GM18520 (cell line): ENCODE data around the gene ZNF878.

Experiments
- ATAC-seq: cut with Tn5 transposase; IDR thresholded peaks from one replicate; pipeline ENCODE4 v1.9.1; 2021; ENCODE audit not compliant: unreplicated experiment

Gene ZNF878

DNA sequence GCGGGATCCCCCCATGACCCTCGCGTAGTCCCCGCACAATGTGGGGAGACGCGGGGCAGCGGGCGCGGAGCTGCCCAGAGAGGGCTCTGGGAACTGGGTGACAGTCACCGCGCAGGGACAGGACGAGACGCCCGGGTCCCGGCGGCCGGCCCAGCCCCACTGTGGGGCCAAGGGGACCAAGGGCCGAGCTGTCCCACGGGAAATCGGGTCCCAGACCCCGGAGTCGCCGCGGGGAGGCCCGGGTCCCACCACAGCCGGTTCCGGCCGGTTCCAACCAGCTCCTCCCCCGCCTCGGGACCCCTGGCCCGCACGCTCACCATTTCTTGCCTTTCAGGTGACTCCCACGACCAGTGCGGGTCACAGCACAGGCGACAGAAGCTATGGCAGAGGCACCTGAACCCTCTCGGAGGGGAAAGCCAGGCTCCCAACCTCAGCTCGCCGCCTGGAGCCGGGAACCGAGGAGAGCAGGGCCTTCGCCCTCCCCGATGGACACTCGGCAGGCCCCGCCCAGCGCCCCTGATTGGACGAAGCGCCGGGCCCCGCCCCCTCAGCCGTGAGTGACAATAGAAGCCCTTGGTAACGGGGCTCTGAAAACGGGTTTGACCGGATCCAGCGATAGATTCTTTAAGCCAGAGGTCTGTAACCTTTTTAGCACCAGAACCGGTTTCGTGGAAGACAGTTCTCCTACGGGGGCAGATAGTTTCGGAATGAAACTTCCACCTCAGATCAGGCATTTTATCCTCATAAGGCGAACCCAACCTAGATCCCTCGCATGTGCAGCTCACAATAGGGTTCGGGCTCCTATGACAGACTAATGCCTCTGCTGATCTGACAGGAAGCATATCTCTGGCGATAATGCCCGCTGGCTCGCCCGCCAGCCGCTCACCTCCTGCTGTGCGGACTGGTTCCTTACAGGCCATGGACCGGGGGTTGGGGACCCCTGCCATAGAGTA, 17.3 kb downstream of the ZNF878 start, which contains the start of gene ZNF433:
Gene ZNF433 (minus strand): TSS at position 460 of the 953 bp plus-strand sequence. CDS start 140 bp downstream, at position 320.
- ATAC-seq, result no peak

DNA sequence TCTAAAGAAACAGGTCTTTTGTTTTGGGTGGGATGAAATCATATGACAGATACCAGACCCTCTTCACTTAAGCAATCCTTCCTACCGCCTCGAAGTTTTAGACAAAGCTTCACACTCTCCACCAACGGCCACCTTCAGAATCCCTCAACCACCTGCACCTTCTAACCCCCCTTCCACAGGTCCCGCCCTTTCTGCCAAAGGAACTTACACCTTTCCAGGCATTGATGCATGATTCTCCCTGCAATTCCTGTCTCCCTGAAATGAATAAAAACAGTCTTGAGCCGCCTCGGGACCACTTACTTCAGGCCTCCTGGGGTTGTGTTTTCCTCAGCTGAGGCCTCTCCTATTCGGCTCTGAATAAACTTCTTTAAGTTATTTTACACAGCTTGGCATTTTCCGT, 18.1 kb downstream of the ZNF878 start:
- no peak for ATAC-seq

DNA sequence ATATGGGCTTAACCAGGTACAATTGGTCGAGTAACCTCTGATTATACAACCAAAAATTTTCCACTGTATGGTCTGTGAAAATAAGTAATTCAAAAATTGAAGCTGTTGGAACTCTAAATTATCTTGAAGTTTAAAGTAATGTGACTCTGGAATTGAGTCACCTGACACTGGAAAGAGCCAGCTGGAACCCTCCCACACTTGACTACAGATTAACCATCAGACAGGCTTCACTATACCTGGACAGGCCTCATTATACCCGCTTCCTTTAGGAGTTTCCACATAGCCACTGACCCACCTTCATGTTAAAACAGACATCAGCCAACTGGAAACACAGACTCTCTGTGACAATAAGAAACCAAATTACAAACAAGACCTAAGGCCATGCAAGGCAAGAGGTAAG, 18.6 kb downstream of the ZNF878 start:
- ATAC-seq, result no peak

DNA sequence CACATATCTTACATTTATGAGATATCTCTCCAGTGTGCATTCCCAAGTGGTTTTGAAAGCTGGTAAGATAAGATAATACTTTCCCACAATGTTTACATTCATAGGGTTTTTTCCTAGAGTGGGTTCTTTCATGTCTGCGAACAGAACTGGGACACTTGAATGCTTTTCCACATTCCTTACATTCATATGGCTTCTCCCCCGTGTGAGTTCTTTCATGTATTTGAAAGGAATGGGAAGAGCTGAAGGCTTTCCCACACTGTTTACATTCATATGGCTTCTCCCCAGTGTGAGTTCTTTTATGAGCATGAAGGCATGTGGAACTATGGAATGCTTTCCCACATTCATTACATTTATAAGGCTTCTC, 37.0 kb downstream of the ZNF878 start:
- ATAC-seq, result no peak

DNA sequence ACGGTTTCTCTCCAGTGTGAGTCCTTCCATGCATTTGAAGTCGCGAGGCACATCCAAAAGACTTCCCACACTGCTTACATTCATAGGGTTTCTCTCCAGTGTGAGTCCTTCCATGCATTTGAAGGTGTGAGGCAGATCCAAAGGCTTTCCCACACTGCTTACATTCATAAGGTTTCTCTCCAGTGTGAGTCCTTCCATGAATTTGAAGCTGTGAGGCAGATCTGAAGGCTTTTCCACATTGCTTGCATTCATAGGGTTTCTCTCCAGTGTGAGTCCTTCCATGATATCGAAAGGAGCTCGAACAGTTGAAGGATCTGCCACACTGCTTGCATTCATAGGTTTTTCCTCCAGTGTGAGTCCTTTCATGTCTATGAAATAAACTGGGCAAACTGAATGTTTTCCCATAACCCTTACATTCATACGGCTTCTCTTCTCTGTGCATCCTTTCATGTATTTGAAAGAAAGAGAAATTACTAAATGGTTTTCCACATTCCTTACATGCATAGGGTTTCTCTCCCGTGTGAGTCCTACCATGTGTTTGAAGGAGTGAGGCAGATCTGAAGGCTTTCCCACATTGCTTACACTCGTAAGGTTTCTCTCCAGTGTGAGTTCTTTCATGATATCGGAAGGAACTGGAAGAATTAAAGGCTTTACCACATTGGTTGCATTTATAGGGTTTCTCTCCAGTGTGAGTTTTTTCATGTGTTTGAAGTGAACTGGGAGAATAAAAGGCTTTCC, 37.6 kb downstream of the ZNF878 start:
- no peak for ATAC-seq

DNA sequence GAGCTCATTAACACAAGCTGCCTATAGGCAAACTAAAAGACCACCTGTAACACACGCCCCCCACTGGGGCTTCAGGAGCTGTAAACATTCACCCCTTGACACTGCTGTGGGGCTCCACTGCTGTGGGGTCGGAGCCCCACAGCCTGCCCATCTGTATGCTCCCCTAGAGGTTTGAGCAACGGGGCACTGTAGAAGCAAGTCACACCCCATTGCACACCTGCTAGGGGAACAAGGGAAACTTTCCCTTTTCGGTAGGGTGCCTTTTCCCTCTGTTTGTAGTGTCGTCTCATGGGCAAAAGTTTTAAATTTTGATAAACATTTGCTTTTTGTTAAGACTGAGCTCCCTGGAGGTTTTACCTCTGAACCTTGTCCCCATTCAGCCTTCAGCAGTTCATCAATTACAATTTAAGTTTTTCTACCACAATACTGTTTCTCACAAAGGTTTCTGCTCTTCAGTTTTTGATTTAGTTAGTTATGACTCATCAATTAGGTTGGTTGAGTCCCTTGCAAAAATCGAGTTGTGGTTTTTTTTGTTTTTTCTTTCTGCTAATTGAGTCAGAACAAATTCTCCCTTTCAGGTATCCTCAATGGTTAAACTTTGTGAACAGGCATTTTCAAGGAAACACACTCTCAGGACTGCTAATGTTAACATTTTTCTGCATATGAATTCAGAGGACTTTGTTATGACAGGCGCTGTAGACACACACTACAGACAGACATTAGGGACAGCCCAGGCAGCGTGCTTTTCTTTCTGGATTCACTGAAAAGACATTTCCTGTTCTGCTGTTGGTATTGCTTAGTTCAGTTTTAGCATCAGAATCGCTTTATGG, 52.4 kb downstream of the ZNF878 start:
- no peak for ATAC-seq

DNA sequence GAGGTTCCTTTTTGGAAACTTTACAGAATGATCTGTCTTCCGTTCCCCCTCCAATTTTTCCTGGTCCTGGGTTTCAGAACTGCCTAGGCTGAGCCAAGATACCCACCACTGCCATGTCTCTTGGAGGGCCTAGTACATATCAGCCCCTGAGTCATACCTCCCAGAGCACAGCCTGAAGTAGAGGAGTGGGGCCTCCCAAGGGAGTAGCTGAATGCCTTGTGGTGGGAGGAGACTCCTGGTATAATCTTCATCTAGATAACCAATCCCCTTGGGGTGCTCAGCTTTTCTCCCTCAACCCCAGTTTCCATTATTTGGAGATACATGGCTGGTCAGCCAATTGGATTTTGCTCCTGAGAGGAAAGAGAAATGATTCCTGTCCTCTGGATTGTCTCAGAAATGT, 57.6 kb downstream of the ZNF878 start:
- ATAC-seq, result no peak
